GM21381 (cell line): ENCODE measurements around the gene MCRIP1.

ENCODE experiments used
- ATAC-seq: cut with Tn5 transposase; IDR thresholded peaks from one replicate; pipeline ENCODE4 v1.9.1; 2021; ENCODE audit warnings: mild to moderate bottlenecking, moderate library complexity; ENCODE audit not compliant: unreplicated experiment

The MCRIP1 gene

DNA sequence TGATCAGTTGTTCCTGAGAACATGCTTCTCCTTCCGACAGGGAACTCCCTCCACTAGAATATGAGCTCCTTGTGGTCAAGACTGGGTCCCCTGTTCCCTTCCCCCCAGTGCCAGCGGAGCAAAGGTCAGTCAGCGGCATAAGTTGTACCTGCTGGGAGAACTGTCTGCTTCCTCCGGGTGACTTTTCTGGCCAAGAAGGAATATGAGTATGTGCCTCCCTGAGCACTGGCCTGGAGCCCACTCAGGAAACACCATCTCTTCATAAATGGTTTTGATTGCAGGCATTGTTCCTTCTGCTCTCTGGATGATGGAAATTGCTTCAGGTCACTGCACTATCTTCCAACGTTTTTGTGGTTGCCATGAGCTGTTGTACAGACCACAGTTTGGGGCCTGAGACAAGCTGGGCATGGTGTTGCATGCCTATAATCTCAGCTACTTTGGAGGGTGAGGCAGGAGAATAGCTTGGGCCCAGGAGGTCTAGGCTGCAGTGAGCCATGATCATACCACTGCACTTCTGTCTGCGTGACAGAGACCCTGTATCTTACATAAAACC is 30.1 kb upstream of the MCRIP1 start:
- no peak for ATAC-seq

DNA sequence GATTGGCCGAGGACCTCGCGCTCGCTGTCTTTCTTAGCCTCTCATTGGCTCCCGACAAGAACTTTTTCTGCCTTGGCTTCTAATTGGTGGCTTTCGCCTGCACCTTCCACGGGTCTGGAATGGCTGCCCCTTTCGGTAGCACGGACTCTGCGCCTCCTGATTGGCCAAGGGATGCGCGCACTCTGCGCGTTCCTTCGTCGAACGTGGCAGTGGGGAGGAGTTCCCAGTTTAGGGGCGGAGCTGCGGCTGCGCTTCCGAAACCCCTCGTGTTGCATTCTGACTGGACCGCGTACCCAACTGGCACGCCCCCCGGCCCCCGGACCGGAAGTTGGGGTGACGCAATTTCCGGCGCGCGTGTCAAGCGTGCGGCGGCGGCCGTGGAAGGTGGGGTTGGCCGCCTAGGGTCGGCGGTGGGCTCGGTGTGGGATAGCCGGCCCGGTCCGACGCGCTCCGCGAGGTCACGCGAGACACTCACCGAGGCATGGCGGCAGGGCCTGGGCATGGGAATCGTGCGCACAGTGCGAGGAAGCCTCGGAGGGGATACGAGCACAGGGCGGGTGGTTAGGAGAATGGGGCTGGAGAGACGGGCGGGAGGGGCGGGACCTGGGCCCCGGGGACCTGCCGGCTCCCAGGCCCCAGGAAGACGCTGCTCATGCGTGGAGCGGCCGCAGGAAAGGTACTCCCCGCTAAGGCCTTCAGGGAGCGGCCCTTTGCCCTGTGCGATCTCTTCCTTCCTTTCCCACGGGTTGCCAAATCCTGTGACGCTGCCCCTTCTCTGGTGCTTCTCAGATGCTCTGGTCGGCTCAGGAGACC is 27.9 kb upstream of the MCRIP1 start:
- peak; percentile 71 for ATAC-seq

DNA sequence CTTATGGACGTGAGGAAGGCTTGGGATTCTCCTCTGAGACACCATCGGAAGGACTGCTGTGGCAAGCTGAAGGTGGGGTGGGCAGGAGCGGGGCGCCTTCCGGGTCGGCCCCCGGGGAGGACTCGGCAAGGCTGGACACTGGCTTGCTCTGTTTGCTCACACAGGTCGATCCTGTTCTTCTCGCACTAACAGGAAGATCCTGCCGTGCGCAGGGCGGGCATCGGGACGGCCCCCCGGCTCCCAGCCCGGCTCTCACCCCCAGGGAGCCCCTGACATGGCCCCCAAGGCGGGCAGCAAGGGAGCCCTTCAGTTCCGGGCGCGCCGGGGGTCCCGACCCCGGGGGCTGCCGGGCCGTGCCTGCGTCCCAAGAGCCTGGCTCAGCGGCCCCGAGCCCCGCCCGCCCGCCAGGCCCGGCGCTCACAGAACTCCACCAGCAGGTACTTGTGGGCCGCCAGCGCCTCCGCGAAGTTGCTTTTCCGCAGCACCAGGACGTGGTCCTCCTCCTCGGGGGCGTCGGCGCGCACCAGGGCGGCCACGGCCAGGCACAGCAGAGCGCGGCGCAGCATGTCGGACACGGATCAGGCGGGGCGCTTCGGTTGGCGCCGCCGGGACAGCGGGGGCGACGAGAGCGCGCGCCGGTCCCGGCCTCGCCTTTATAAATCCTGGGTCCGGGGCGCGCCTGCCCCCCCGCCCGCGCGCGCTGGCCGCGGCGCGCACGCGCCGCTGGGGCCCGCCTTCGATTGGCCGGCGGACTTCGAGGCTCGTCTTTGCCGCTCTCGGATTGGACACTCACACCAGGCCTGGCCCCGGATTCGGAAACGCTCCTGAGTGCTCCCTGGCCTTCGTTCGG is 27.0 kb upstream of the MCRIP1 start, which contains the start of gene P4HB:
Gene P4HB, minus strand, starts transcription at position 630 of the 850 bp plus-strand sequence. Its CDS starts 64 bp downstream, at position 566.
- ATAC-seq: peak; percentile 76

DNA sequence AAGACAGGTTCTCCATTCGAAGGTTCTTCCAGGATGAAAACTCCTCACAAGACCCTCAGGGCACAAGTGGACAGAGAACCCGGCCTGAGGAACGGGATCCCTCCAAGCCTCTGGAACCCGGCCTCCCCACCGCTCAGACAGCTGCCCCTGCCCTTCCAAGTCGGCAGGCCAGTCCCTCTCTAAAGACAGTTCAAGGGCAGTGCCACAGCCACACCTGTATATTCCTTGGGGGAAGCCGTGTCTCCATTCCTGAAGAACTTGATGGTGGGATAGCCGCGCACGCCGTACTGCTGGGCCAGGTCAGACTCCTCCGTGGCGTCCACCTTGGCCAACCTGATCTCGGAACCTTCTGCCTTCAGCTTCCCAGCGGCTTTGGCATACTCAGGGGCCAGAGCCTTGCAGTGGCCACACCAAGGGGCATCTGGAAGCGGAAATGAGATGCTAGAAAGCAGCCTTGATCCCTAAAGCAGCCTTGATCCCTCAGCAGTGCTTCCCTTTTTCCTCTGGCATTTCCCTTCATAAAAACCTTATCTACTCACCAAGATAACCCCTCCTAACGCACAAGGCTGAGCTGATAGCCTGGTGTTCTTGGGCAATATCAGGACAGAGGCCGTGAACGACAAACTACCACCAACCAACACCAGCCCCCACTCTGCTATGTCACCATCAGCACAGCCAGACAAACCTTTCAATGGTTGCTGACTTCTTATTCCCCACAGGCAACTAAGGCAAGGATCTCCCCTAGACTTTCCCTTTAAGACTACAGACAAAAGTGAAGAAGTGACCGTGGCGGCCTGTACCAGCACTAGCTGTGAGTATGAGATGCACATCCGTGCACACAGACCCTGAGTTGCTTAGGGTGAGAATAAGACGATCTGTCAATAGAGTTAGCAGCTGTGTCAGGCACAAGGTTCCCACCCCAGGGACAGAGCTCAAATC is 26.1 kb upstream of the MCRIP1 start:
- no peak for ATAC-seq

DNA sequence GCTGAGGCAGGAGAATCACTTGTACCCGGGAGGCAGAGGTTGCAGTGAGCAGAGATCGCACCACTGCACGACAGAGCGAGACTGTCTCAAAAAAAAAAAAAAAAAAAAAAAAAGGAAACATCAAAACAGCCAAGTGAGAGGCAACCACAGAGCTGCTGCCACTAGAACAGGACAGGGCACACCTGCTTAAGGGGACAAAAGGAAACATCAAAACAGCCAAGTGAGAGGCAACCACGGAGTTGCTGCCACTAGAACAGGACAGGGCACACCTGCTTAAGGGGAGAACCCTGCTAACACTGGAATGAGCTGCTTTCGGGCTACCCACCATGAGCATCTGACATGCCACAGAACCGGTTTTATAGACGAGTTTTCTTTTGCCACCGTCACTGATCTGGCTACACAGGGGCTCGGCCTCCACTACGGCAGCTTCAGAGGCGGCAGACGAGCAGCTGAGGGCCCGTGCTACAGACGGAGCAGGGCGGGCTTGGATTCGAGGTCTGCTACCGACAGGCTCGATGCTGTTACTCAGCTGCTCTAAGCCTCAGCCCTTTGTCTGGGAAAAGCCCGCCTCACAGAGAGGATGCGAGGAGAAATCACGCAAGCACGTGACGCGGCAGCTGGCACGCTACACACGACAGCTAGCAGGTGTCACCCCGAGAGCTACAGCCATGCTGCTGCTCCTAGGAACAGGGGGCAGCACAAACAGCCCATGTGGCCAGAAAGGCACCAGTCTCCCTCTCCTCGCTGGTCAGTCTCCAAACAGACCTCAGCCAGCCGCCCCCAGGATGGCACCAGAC is 25.3 kb upstream of the MCRIP1 start:
- ATAC-seq: no peak

DNA sequence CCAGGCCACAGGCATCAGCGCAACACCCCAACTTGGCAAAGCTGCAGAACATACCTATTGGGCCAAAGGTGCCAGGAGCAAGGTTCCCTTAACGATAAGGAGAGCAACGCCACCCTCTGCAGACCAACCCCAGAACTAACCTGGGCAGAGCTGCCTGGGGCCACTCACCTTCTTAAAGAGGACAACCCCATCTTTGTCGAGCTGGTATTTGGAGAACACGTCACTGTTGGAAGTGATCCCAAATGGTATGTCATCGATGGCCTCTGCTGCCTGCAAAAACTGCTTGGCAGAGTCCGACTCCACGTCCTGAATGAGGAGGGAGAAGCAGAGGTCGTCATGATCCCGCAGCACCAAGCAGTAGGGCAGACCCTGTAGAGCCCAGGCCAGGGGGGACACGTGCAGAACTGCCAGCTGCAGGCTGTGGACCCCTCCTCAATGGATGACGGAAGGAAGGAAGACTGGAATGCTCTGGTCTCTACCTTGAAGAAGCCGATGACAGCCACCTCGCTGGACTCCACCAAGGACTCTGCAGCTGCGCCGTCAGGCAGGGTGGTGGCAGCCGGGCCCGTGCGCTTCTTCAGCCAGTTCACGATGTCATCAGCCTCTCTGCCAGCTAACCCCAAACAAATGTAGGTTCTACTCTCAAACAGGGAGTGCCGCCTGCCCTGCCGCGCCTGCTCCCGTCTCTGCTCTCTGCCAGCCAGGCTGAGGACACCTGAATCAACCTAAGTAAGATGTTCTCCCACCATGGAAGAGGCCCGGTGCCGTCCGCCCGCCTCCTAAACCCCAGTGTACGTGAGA is 22.1 kb upstream of the MCRIP1 start:
- no peak for ATAC-seq

DNA sequence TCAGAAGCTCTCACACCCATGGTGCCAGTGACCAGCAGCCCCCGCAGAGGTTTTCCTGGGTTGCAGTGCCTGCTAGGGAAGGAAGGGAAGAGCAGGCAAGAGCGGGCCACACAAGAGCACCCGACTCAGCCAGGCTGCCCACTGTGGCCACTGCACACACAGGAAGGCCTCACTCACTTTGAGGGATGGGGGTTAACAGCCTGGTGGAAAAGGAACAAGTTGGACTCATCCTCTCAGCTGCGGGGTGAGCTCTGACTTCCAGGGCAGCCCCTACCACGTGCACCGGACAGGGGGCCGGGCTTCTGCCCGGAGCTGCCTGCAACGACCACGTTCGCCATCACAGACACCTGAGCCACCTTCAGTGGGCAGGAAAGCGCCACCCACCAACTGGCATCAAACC is 19.1 kb upstream of the MCRIP1 start:
- no peak for ATAC-seq

DNA sequence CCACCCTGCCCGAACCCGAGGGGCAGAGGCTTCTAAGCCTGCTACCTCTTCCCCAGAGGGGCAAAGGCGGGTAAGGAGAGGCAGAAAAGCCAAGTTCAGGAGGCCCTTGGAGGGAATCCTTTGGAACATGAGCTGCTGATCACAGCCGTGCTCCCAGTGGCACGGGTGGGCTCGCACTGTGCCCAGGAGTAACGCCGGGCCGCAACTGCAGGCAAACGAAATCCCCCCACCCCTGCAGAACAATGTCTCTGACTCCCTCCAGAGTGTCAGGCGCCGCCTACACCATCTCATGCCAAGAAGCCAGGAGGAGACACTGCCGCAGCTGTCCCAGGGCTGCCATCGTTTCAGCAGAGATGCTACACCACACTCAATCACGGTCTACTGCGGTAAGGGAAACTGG is 18.3 kb upstream of the MCRIP1 start:
- no peak for ATAC-seq

DNA sequence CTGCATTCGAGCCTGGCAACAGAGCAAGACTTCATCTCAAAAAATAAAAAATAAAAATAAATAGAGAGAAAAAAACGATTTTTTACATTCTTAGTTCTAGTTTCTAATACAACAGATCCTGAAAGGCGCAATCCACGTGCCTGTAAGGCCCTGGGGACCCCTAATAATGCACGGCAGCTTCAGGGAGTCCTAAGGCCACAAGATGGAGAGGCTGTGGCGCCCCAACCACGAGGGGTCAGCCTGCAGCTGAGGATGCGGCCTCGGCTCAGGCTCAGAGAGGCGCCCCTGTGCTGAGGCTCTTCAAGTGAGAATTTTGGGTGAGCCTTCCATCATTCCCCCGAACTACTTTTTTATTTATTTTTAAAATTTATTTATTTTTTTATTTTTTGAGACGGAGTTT is 16.4 kb upstream of the MCRIP1 start:
- no peak for ATAC-seq

DNA sequence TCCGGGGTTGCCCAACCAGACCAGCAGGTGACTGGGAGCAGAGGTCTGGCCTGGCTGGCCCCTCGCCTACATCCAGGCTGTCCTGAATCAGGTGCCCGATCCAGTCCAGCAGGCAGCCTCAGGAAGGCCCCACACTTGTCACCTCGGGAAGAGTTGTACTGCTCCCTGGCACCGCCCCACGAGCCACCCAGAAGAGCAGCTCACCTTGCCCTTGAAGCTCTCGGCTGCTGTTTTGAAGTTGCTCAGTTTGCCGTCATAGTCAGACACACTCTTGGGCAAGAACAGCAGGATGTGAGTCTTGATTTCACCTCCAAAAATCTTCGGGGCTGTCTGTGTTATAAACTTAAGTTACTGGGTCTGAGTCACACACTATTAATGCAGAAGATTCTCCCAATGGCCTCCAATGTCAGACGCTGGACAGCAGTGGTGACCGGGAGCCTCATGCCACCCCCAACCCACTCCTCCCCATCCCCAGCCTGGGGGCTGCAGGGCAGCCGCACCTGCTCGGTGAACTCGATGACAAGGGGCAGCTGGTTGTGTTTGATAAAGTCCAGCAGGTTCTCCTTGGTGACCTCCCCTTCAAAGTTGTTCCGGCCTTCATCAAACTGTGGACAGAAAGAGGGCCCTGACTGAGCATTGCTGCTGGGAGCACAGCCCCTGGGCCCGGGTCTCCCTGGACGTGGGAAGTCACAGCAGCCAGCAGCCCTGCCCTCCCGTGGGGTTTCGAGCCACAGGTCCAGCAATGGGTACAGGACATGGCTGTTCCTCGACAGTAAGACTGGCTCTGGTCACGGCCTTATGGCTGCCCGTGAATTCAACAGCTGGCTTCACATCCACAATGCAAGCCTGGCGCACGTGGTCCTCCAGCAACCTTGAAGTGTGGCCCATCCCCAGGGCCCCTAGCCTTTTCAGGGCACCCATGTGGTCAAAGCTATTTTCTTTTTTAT is 13.9 kb upstream of the MCRIP1 start:
- ATAC-seq: no peak

DNA sequence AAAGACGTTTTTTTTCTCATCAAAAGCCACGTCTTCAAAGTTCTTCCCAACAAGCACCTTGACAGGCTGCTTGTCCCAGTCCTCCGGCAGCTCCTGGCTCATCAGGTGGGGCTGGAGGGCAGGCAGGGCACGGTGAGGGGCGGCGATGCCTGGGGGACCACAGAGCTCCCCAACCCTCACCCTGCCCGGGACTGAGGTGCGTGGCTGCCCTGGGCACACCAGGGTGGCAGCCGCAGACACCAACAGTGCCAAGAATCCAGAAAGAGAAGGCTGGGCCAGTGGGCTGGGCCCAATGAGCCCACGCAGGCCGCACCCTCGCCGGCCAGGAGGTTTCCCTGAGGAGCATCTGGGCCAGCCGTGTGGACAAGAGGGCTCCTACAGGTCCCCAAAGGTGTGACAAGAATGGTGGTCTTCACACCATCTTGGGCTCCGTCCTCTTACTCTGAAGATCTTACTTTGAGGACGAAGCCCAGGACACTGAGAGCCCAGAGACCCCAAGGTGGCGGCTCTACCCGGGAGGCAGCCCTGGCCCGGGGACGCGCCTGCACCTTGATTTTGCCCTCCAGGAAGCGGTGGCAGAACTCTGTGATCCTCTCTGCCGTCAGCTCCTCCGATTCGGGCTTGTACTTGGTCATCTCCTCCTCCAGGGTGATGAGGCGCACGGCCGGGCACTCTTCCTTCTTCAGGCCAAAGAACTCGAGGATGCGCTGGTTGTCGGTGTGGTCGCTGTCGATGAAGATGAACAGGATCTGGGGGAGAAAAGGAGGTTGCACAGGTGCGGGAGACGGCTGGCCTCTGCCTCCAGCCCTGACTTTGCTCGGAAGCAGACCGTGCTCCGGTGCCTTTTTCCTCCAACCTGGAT is 13.0 kb upstream of the MCRIP1 start:
- no peak for ATAC-seq

DNA sequence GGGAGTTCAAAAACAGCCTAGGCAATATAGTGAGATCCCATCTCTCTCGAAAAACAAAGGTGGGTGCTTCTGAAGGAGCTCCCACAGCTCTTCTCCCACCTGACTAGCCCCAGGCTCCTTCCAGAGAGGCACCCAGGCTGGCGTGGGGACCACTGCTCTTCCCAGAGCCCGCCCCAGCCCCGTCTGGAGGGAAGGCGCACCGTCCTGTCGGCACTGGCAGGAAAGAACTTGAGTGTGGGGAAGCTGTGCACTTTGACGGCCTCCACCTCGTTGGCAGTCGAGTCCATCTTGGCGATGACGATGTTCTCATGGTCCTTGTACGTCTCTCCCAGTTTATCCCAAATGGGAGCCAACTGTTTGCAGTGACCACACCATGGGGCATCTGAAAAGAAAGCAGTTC is 12.3 kb upstream of the MCRIP1 start:
- ATAC-seq: no peak

DNA sequence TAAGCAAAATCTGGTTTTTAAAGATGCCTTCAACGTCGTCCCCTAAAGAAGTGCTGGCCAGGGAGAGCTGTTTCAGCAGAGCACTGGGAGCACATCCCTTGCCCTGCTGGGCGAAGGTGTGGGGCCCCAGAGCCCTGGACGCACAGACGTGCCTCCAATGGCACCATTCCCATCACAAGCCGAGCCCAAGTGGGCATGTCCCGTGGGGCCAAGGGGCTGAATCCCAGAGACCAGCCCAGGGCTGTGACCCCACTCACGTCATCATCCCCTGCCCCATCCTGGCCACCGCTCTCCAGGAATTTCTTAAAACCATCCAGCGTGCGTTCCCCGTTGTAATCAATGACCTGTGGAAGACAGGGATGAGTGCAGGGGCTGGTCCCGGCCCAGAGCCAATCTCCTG is 11.8 kb upstream of the MCRIP1 start:
- no peak for ATAC-seq

DNA sequence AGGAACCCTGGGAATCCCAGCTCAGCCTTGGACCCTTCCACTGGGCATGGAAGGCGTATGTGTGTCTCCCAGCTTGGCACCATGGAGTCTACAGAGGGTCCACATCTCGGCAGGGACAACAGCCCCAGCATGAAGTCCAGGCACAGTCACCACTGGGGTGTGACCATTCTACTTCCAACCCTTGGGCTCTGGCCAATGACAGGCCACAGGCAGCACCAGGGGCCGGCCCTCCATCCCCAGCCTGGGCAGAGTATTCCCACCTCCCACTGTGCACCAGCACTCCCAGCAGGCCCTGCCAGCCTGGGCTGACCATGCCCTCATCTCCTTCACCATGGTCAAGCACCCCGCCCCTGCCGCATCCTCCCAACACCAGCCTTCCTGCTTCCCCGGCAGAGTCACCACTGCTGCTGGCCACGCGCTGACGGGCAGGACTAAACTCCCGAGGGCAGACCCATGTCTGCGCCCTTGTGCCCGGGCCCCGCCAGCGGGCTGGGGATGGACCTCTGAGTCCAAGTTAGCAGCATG is 11.3 kb upstream of the MCRIP1 start:
- ATAC-seq: no peak

DNA sequence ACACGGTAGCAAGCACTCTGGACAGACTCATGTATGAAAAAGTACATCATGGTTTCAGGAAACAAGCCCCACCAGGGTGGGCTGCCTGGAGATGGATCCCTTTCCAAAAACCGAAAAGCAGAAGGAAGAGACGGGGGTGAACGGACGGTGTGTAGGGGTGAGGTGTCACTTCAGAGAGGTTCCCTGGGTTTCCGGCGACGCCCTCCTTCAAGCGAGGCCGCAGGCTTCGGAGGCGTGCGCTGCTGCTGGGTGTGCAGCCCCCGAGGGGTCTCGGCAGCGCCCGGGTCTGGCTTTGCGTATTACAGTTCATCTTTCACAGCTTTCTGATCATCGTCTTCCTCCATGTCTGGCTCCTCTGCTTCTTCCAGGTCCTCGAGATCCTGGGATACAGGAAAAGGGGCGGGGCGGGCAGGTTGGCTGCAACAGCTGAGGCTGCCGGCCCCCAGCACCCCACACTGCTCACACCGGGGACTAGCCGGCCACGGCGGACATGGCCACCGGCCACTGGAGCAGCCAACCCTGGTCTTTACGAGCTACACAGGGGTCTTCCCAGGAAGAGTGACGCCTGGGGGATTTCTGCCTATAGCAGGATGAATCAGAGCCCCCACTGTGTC is 10.7 kb upstream of the MCRIP1 start:
- no peak for ATAC-seq
